T-helper 9 cell (primary cell): ENCODE data around the gene NFIX.

ENCODE experiments used
- DNase-seq: peaks from one replicate; pipeline ENCODE4 v3.0.0-alpha.2; 2020

The NFIX gene

DNA sequence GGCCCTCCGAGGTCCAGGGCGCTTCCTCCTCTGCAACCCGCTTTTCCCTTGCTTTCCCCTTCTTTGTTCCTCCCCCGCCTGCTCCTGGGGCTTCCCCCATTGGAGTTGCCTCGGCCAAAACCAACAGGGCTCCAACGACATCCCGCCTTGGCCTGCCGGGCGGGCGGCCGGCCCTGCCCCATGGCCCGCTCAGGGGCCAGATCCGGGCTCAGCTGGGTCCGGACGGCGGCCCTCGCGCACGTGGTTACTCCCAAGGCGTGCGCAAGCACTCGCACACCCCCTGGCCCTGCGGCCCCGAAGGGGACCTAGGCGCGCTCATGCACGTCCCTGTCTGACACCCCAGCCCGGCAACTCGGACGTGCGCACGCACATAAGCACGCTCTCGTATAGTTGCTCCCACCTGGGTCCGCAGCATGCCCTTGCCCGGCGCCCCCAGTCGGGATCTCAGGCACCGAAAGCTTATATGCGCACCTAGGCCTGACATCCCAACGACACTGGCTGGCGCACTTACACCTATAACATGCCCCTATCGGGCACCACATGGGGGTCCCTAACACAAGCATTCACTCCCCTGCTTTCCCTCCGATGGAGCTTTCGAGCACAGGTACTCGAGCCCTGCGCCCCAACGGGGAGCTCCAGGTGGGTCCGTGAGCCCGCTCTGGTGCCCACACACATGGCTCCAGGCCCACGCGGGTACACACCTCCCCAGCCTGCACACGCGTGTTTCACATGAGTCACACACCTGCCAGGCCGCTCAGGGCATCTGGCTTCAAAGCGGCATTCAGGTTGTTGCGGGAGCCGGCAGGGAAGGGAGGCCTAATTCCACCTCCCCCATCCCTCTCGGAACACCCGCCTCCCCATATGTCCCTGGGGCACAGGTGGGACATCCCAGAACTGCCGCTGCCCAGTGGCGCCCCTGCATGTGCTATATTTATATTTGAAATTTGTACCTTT is 15.0 kb downstream of the NFIX start:
- no peak for DNase-seq

DNA sequence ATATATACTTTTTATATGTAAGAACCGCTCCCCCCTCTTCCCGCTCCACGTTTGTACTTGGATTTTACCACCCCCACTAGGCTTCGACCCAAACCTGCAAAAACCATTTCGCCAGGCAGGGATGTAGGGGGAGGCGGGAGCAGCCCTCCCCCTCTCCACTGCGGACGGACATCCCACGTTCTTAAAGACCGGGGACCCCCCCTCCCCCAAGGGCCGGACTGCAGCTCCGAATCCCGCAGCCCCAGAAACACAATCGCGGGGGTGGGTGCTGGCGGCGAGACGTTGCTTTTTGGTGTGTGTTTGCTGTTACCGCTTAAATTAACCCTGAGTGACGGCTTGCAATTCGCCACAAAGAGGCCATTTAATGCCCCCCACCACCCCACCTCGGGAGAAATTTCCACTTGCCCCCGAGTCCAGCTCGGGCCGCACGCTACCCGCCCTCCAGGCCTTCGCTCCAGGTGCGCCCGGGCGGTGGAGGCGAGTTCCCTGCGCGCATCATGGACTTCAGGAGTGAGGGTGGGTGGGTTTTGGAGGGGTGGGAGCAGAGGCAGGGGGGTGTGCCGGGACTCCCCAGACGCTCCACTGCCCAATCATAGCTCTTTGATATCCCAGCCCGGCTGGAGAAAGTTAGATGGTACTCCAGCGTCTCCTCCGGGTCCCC is 15.8 kb downstream of the NFIX start:
- DNase-seq: no peak

DNA sequence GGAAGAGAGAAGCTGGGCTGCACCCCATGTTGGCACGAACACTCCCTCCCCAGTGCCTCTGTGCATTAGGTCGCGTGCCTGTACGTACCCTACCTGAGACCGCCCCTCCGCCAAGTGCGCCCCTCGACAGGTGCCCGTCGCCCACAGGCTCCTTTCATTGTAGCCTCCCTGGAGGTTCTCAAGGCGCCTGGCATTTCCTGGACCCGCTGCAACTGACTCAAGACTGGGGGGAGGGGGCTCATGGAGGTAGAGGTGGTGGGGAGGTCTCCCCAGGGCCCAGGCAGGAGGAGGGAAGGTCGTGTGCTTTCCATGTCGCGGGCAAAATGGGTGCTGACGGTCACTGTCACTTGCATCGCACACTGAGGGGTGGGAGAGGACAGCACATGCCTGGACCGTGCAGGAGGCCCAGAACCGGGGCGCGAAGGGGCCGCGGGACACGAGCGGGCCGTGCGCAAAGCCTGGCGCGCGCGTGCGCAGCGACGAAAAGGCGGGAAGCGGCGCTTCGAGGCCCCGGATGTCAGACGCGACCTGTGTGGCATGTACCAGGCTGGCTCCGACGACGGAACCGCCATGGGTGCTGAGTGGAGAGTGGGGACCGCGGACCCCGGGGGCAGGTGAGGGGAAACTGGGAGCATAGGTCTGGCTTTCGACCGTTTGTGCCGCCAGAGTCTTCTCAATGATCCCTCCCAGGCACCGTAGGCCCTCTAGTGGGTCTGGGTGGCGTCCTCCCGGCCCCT is 16.5 kb downstream of the NFIX start:
- no peak for DNase-seq

DNA sequence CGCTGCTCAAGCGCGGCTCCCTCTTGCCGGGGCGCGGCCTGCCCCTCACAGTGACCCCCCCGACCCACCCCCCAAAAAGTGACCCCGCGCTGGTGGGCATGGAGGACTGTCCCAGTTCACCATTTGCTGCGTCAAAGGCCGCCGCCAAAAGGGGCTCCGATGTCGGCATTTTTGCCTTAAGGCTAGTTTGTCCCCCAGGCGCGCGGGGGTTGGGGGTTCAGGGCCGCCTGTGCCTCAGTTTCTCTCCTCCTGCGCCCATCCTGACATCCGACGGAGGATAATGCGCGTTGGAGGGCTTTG is 17.1 kb downstream of the NFIX start:
- DNase-seq: no peak

GRCh38 chr19:13012690-13013608 is 17.7 kb downstream of the NFIX start:
- DNase-seq: no peak

DNA sequence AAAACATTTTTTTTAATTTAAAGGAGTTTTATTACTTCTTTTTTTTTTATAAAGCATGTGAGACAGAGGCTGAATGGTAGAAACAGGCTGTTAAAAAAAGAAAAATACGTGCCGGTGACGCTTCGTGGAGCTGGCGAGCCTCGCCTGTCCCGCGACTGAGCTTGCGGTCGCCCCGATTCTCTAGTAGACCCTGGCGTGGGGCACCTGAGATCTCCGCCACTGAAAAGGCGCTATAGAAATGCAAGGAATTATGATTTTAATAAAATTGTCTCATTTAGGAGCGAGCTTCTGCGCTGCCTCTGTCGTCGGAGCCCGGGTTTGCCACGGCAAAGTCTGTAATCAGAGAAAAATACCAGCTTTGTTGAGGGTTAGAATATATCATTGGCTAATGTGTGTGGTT is 18.4 kb downstream of the NFIX start:
- DNase-seq: no peak

DNA sequence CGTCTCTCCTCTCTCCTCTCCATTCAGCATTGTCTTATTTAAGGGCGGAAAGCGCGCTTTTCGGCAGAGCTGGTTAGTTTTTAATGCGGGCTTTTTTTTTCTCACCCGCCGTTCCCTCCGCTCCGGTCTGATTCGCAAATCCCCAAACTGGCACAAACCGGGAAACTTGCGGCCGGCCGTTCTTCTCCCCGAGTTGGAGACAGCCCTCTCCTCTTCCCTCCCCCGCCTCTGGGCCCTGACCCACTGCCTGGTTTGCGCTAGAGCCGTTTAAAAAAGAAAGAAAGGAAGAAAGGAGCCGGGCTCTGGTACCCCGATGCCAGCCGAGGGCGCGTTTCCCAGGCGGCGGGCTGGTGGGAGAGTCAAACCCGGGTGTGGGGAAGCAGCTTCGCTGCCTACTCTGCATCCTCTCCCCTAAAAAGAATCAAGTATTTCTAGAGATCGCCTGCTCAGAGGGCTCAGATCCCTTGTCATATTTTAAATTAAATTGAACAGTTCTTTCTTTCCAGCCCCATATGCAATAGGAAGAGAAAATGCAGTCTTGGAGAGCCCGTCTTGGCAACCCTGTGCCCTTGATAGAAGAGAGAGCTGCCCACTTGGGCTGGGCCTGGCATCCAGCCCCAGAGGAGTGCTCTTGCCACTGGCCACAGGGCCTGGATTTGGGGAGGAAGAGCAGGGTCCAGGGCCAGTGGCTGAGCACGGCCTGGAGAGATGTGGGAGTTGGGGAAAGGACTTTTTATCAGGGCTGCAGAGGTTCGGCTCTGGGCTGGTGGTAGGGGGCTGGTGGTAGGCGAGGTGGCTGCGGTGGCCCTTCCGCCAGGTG is 19.0 kb downstream of the NFIX start:
- no peak for DNase-seq

- no peak for DNase-seq
Observed at GRCh38 chr19:13014921-13015280, 19.6 kb downstream of the NFIX start.

DNA sequence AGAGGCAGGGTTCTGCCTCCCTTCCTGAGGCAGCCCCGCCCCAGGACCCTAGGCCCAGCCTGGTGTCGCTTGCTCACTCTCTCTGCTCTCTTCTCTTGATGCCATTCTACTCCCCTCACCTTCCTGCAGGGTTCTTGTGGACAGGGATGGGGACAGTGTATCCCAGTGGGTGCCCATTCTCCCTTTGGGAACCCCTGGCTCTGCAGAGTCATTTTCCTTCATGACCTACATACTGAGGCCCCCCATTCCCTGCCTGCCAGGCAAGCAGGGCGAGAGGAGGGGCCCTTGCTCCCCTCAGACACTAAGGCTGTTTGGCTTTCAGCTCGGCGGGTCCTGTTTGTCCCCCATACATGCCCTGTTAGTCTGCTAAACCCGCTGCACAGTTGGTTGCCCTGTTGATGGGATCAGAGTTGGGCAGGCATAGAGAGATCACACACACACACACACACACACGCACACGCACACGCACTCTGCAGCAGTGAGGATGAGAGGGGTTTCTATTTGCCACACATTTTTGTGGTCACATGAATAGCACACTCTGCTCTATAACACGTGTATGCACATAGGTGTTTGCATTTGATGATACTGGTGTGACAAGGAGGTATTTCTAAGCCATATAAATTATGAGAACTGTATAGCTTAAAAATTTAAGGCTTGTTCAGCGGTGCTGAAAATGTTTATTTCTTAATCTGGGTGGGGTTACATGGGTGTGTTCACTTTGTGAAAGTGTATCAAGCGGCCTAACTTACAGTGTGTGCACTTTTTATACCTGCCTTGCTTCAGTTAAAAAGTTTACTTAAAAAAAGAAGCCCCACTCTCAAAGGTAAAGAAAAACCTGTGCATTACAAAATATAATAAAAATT is 20.3 kb downstream of the NFIX start:
- DNase-seq: no peak

DNA sequence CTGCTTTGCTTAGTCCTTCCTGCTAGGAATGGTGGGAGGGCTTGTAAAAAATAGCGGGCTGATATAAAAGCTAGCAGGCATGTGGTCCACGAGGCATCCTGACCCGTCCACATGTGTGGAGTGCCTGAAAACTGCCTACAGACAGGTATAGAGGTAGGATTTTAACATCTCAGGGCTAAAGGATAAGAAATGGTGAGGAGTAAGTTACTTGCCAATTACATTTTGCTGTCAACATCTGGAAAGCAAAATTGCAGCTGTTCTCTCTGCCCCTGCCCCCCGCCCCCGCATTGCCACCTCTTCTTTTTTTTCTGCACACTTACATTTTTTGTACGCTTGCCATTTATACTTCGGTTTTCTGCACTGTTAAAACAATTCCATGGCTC is 21.0 kb downstream of the NFIX start:
- DNase-seq: no peak

- no peak for DNase-seq
Observed at GRCh38 chr19:13016628-13017305, 21.5 kb downstream of the NFIX start.

DNA sequence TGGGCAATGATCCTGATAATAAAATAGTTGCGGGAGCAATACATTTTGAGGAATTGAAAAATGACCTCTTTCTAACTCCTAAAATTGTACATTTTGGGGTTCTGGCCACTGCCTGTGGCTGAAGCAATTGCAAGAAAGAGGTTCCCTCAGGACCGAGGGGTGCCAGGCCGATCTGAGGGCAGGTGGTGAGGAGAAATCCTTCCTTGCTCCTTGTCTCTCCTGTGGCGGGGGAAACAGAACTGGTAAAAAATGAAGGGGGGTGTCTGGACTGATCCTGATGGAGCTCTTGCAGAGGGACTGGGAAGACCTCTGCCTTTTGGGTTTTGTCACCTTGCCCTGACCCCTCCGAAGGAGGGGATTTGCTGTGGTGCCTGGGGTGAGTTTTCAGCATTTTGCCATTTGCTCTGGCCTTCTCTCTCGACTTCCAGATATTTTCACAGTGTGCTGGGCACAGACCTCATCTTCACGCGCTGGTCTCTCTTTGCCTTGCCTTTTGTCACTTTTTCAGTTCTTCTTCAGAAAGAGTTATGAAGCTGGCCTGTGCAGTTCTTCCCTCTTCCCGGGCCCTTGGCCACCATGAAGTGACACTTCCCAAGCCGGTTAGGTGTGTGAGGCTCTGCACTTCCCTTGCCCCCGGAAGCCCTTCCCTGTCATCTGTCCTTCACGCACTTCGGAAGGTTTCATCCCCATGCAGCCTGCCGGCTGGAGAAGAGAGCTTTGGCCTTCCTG is 22.2 kb downstream of the NFIX start:
- no peak for DNase-seq

DNA sequence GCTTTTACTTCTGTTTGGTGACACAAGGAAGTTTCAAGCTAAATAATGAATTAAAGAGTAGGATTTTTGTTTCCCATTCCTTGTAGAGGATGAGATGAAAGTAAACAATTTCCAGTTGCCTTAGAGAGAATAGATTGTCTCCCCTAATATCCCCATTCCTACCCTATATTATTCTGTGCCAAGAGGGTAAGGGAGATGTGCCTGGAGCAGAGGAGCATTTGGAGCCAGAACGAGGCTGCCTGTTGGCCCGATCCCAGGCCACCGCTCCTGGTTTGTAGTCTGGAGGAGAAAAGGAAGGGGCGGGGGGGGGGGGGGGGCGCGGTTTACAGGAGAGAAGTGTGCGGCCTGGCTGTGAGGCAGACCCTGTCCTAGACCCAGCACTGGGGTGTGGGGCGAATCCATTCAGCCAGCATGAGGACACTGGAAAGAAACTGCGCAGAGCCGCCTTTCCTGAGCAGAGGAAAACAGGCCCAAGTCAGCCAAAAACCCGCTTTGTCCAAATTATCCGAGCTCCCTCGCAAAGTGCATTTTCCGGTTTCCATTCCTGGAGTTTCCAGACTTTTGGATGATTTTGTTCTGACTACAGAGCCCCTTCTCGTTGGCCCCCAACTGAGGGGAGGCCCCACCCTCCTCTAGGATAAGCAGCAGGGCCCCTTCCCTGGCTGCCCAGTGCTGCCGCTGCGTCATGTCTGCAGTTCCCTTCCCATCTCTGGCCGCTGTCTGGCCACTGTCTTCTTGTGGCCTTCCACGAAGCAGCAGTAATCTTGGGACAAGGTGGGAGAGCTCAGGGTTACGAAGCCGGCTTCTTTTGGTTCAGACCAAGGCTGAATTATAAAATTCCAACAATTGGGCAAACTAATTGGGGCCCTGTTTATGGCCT is 23.0 kb downstream of the NFIX start:
- DNase-seq: no peak

DNA sequence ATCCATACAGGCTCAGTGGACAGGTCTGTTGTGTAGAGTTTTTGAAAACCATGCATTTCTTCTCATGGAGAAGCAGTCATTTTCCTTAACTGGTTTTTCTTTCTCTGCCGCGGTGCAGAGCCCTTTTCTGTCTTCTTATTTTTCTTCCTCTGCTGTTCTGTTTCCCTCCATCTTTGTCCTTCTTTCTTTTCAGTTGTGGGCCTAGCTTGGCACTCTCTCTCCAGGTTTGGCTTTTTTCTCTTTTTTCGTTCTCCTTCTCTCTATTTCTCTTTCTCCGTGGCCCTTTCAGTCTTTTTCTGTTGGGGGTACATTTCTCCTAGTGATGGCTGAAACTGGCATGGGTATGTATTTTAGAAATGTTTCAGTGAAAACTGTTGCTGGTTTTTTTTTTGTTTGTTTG is 24.1 kb downstream of the NFIX start:
- no peak for DNase-seq

DNA sequence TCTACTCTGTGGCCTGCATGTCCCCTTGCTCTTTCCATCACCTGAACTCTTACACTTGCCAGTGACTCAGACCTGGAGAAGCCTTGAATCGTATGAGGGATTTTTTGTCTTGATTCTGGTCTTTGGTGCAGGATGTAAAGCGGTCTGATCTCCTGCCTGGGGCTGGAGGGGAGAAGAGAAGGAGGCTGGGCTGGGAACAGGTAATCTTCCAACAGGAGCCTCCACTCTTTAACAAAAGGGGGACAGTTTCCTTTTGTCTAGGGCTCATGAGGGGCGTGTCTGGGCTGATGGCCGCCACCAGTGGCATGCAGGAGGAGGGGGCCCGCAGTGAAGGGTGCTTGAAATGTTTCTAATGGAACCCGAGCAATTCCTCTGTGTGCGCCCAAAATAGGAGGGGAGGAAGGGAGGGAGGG is 24.7 kb downstream of the NFIX start:
- DNase-seq: no peak

- DNase-seq: no peak
Observed at GRCh38 chr19:13022111-13022858, 27.0 kb downstream of the NFIX start.

DNA sequence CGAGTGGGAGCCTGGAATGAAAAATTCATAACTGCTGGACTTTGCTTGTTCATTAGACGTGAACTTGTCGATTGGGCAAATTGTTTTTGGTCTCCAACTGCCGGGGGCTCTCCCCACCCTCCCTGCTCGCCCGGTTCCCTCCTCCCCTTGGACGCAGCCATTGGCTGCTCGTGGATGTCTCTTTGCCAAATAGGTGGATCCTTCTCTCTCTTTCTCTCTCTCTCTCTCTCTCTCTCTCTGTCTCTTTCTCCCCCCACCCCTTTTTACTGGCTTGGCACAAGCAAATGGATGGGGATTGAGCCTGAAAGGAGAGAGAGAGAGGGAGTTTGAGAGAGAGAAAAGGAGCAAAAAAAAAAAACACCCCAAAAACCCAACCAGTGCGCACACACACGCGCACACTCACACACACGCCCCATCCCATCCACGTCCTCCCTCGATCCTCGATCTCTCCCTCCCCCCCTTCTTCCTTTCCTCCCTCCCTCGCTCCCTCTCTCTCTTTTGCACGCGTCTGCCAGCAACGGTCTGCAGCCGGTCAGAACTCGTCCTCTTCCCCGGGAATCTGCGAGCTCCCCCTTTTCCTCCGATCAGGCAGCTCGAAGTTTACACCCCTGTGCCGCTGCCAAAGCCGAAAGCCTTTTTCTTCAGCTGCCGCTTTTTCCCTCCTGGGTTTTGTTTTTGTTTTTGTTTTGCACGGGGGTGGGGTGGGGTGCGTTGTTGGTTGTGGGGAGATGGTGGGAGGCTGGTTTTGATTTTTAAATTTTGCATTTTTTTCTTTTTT is 27.8 kb downstream of the NFIX start:
- no peak for DNase-seq
